ENCODE results near the gene NCKIPSD. TPM values are rescaled to one million over a fixed set of nuclear protein-coding genes. Genes with fewer than 3 reads are reported as not detected.

Gene NCKIPSD
- total RNA-seq, 2 donors from 2014 or later: 16.6 to 22.1 TPM

DNA sequence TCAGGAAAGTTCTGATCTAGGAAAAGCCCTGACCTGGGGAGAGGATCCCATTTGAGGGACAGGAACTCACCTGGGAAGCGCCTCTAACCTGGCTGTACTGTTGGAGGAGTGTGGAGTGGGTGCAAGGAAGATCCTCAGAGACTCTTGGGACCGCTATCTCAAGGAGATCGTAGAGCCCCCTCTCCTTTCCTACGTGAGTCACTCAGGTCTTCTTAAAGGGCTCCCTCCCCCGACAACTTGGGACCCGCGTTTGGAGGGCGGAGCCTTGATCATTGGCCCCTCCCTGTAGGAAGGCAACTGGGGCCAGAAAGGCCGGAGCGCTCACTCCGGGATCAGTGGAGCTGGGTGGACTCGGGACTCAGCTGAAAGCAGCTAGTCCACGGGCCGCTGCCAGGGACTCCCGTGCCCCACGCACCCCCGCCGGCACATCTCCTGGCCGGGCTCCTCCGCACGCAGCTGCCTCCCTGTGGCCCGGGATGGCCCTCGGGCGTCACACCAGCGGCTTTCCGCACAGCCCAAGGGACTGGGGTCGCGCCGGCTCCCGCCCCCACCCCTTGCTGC, 51.0 kb downstream of the NCKIPSD start:
- Histone ChIP-seq H3K36me3 (replicated peaks in 1 of 2; ENCODE audit: insufficient read depth in 1 of 2, low read depth in 2 of 2) (no peaks in the 10 kb centered on the region), H3K4me1 (peaks cover 19% of the 10 kb centered on the region), H3K27ac (peak overlapping the region; percentile 37 to 72 (median 62)), H3K9me3 (no peaks in the 10 kb centered on the region), H3K4me3 (peak overlapping the region; percentile 80 to 88), H3K27me3 (no peaks in the 10 kb centered on the region)
- peak; percentile 48 to 60 (median 50) for DNase-seq
- 4 to 43% methylated on average over 2 to 29 of the region's 30 CpGs for WGBS, 2 donors
- intact Hi-C loops (cut with DNase I): no loop called here
- peak; percentile 8 for ATAC-seq
- no peak for TF ChIP-seq POLR2A (IDR thresholded peaks at IDR 0.05)
- TF ChIP-seq, protein P1, sequence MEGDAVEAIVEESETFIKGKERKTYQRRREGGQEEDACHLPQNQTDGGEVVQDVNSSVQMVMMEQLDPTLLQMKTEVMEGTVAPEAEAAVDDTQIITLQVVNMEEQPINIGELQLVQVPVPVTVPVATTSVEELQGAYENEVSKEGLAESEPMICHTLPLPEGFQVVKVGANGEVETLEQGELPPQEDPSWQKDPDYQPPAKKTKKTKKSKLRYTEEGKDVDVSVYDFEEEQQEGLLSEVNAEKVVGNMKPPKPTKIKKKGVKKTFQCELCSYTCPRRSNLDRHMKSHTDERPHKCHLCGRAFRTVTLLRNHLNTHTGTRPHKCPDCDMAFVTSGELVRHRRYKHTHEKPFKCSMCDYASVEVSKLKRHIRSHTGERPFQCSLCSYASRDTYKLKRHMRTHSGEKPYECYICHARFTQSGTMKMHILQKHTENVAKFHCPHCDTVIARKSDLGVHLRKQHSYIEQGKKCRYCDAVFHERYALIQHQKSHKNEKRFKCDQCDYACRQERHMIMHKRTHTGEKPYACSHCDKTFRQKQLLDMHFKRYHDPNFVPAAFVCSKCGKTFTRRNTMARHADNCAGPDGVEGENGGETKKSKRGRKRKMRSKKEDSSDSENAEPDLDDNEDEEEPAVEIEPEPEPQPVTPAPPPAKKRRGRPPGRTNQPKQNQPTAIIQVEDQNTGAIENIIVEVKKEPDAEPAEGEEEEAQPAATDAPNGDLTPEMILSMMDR (IDR thresholded peaks at IDR 0.05): no peak

DNA sequence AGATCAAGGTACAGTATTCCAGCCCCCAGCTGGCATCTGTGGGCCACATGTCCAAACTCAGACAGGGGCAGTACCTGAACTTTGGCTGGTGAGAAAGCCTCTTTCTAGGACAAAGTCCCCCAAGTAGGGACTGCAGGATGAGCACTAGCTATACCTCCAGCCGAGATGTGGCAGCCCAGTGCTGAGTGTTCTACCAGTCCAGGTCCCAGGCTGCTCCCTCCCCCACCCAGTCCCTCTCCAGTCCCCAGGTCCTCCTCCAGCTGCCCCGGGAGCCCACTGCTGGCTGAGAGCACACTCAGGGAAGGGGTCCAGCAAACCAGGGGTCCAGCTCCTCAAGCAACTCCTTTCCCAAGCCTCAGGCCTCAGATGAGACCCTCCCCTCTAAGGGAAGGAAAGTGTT, 52.0 kb downstream of the NCKIPSD start:
- no peak overlapping the region for H3K4me3 ChIP-seq
- H3K36me3 ChIP-seq (replicated peaks in 1 of 2; ENCODE audit: insufficient read depth in 1 of 2, low read depth in 2 of 2): no peaks in the 10 kb centered on the region
- H3K27me3 ChIP-seq: no peaks in the 10 kb centered on the region
- no peak for DNase-seq
- H3K9me3 ChIP-seq: no peaks in the 10 kb centered on the region
- WGBS, 2 donors: 93 to 100% methylated on average over 2 of the region's 2 CpGs
- intact Hi-C loops (cut with DNase I): no loop called here
- peaks cover 19% of the 10 kb centered on the region for H3K4me1 ChIP-seq
- TF ChIP-seq, protein P1 (IDR thresholded peaks at IDR 0.05): no peak
- no peak for TF ChIP-seq POLR2A (IDR thresholded peaks at IDR 0.05)
- no peak for ATAC-seq
- no peak overlapping the region for H3K27ac ChIP-seq

DNA sequence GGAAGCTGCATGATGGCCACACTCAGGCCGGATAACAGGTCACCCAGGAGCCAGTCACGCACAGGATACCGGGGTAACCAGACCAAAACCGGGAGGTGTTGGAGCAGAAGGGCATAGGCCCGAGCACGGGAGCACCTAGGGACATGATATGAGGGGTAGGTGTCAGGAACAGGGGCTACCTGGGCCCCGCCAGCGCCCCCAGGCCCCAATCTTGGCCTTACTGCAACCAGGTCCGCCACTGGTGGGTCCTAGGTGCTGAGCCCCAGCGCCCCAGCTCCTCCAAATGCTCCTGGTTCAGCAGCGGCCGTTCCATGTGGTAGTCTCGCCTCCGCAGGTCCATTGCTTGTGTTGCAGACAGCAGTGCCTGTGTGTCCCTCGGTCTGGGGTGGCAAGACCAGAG, 52.5 kb downstream of the NCKIPSD start:
- H3K36me3 ChIP-seq (replicated peaks in 1 of 2; ENCODE audit: insufficient read depth in 1 of 2, low read depth in 2 of 2): no peaks in the 10 kb centered on the region
- intact Hi-C loops (cut with DNase I): no loop called here
- H3K27me3 ChIP-seq: no peaks in the 10 kb centered on the region
- peaks cover 19% of the 10 kb centered on the region for H3K4me1 ChIP-seq
- no peak overlapping the region for H3K4me3 ChIP-seq
- 88 to 95% methylated on average over 10 to 15 of the region's 15 CpGs for WGBS, 2 donors
- H3K9me3 ChIP-seq: no peaks in the 10 kb centered on the region
- no peak overlapping the region for H3K27ac ChIP-seq
- TF ChIP-seq POLR2A (IDR thresholded peaks at IDR 0.05): no peak
- TF ChIP-seq, protein P1 (IDR thresholded peaks at IDR 0.05): no peak
- DNase-seq (no peak), ATAC-seq (no peak)

DNA sequence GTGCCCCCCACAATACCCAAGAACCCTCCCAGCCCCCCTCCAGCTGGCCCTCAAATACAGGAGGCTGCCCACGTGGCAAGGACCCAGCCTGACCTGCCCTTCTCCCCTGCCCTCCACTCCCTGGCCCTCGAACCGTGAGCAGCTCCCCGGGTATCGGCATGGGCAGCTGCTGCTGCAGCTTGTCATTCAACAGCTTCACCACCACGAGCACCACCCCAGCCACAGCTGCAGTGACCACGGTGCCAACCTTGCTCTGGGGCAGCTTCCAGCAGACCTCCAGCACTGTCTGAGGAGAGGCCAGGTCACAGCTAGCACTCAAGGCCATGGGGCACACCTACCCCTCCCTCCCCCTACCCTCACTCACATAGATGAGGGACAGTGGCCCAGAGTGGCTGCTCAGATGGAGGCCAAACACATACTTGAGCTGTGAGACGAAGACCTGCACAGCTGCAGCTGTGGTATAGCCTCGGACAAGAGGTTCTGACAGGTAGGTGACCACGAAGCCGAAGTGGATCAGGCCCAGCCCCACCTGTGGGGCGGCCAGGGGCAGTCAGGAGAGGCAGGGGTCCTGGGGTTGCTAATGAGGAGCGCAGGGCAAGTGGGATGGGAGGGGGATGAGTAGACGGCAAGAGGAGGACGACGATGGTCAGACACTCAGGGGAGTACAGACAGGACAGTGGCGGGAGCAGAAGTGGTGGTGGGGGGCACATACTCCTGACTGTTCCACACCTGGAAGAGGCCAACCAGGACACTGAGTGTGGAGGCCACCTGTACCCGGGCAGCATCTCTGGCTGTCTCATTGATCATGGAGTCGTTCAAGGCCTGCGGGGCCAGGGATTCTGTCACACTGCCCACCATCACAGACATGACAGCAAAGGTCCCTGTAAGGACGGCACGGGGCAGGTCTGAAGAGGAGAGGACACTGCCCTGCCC, 53.9 kb downstream of the NCKIPSD start:
- TF ChIP-seq, protein P1 (IDR thresholded peaks at IDR 0.05): no peak
- no peak for TF ChIP-seq POLR2A (IDR thresholded peaks at IDR 0.05)
- Histone ChIP-seq H3K4me1 (peaks cover 19% of the 10 kb centered on the region), H3K27me3 (no peaks in the 10 kb centered on the region), H3K9me3 (no peaks in the 10 kb centered on the region), H3K36me3 (replicated peaks in 1 of 2; ENCODE audit: insufficient read depth in 1 of 2, low read depth in 2 of 2) (no peaks in the 10 kb centered on the region), H3K27ac (no peak overlapping the region), H3K4me3 (no peak overlapping the region)
- DNase-seq: no peak
- no peak for ATAC-seq
- intact Hi-C loops (cut with DNase I): no loop called here
- 87 to 89% methylated on average over 16 to 21 of the region's 22 CpGs for WGBS, 2 donors
